ENCODE results near the gene SEC11A. TPM values are rescaled to one million over a fixed set of nuclear protein-coding genes. Genes with fewer than 3 reads are reported as not detected.
"Not testable (repeated sequence)": the region's sequence is repeated elsewhere in the genome, so short reads cannot be mapped to it uniquely, and the experiment has no call there.

SEC11A gene
- polyA plus RNA-seq, 2 donors: 67.3 to 74.6 TPM

GRCh38 chr15:84649706-84650105 lies 66.2 kb downstream of the SEC11A start:
- Histone ChIP-seq H3K27ac (ENCODE audit: low read depth in 2 of 2, low read length in 1 of 2) (no peak overlapping the region), H3K27me3 (ENCODE audit: control insufficient read depth in 1 of 2, insufficient read depth in 2 of 2, low read length in 2 of 2) (no peaks in the 10 kb centered on the region), H3K9me3 (ENCODE audit: control insufficient read depth in 2 of 2, insufficient read depth in 1 of 2, low read depth in 1 of 2, low read length in 1 of 2) (no peaks in the 10 kb centered on the region), H3K4me1 (ENCODE audit: control insufficient read depth in 2 of 2, insufficient read depth in 2 of 2, low read length in 1 of 2) (peaks cover 0 to 11% of the 10 kb centered on the region in 2 donors), H3K4me3 (ENCODE audit: low read depth in 1 of 2, low read length in 2 of 2) (no peak overlapping the region), H3K36me3 (ENCODE audit: control insufficient read depth in 2 of 2, insufficient read depth in 2 of 2, low read length in 1 of 2) (peaks cover 13 to 37% of the 10 kb centered on the region in 2 donors)
- 74 to 86% methylated on average over 2 of the region's 2 CpGs for whole genome bisulfite sequencing, 2 donors

GRCh38 chr15:84648539-84648938 lies 67.4 kb downstream of the SEC11A start:
- H3K4me3 ChIP-seq (ENCODE audit: low read depth in 1 of 2, low read length in 2 of 2): no peak overlapping the region
- H3K27me3 ChIP-seq (ENCODE audit: control insufficient read depth in 1 of 2, insufficient read depth in 2 of 2, low read length in 2 of 2): no peaks in the 10 kb centered on the region
- peaks cover 13 to 37% of the 10 kb centered on the region in 2 donors for H3K36me3 ChIP-seq (ENCODE audit: control insufficient read depth in 2 of 2, insufficient read depth in 2 of 2, low read length in 1 of 2)
- no peaks in the 10 kb centered on the region for H3K9me3 ChIP-seq (ENCODE audit: control insufficient read depth in 2 of 2, insufficient read depth in 1 of 2, low read depth in 1 of 2, low read length in 1 of 2)
- 59 to 79% methylated on average over 3 of the region's 3 CpGs for WGBS, 2 donors
- H3K4me1 ChIP-seq (ENCODE audit: control insufficient read depth in 2 of 2, insufficient read depth in 2 of 2, low read length in 1 of 2): peaks cover 0 to 7% of the 10 kb centered on the region in 2 donors
- H3K27ac ChIP-seq (ENCODE audit: low read depth in 2 of 2, low read length in 1 of 2): no peak overlapping the region

- Histone ChIP-seq H3K27me3 (ENCODE audit: control insufficient read depth in 1 of 2, insufficient read depth in 2 of 2, low read length in 2 of 2) (no peaks in the 10 kb centered on the region), H3K4me3 (ENCODE audit: low read depth in 1 of 2, low read length in 2 of 2) (no peak overlapping the region), H3K4me1 (ENCODE audit: control insufficient read depth in 2 of 2, insufficient read depth in 2 of 2, low read length in 1 of 2) (peaks cover 0 to 3% of the 10 kb centered on the region in 2 donors), H3K36me3 (ENCODE audit: control insufficient read depth in 2 of 2, insufficient read depth in 2 of 2, low read length in 1 of 2) (peaks cover 13 to 42% of the 10 kb centered on the region in 2 donors), H3K9me3 (ENCODE audit: control insufficient read depth in 2 of 2, insufficient read depth in 1 of 2, low read depth in 1 of 2, low read length in 1 of 2) (no peaks in the 10 kb centered on the region), H3K27ac (ENCODE audit: low read depth in 2 of 2, low read length in 1 of 2) (no peak overlapping the region)
These were observed 68.2 kb downstream of the SEC11A start for GRCh38 chr15:84647726-84648125.

DNA sequence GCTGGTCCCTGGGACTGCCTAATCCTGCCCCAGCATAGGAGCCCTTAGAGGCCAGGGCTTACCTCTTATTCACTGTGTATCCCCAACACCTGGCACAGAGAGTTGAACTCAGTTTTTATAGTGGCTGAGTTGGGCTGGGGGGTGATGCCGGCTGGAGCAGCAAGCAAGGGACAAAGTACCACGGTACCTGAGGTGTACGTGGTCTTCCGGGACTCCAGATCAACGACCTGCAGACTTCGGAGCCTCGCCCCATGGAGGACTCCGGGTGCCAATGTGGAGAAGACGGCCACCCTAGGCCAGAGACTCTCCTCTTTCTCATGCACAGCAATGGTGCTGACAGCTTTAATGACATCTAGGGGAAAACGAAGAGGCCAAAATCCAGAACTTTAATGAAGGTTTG lies 69.9 kb downstream of the SEC11A start:
- Histone ChIP-seq H3K4me1 (ENCODE audit: control insufficient read depth in 2 of 2, insufficient read depth in 2 of 2, low read length in 1 of 2) (no peaks in the 10 kb centered on the region), H3K27ac (ENCODE audit: low read depth in 2 of 2, low read length in 1 of 2) (no peak overlapping the region), H3K9me3 (ENCODE audit: control insufficient read depth in 2 of 2, insufficient read depth in 1 of 2, low read depth in 1 of 2, low read length in 1 of 2) (no peaks in the 10 kb centered on the region), H3K36me3 (ENCODE audit: control insufficient read depth in 2 of 2, insufficient read depth in 2 of 2, low read length in 1 of 2) (peaks cover 13 to 41% of the 10 kb centered on the region in 2 donors), H3K4me3 (ENCODE audit: low read depth in 1 of 2, low read length in 2 of 2) (no peak overlapping the region), H3K27me3 (ENCODE audit: control insufficient read depth in 1 of 2, insufficient read depth in 2 of 2, low read length in 2 of 2) (no peaks in the 10 kb centered on the region)
- WGBS, 2 donors: 89 to 90% methylated on average over 10 of the region's 10 CpGs

DNA sequence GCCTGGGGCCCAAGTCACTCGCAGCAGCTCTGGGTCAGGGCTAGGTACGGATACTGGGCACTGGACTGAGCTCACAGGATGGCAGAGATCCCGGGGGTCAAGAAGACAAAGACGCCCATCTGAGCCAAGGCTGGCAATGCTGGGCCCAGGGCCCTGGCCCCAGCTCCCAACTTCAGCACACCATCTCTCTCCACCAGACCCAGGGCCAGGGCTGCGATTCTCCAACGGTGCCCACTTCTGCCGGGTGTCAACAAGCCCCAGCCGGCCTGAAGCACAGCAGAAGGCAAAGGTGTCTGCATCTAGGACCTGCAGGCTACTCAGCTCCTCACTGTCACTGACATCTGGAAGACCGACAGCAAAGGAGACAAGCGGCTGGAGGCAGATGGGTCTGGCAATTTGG lies 70.4 kb downstream of the SEC11A start:
- Histone ChIP-seq H3K27me3 (ENCODE audit: control insufficient read depth in 1 of 2, insufficient read depth in 2 of 2, low read length in 2 of 2) (no peaks in the 10 kb centered on the region), H3K9me3 (ENCODE audit: control insufficient read depth in 2 of 2, insufficient read depth in 1 of 2, low read depth in 1 of 2, low read length in 1 of 2) (no peaks in the 10 kb centered on the region), H3K27ac (ENCODE audit: low read depth in 2 of 2, low read length in 1 of 2) (no peak overlapping the region), H3K4me1 (ENCODE audit: control insufficient read depth in 2 of 2, insufficient read depth in 2 of 2, low read length in 1 of 2) (no peaks in the 10 kb centered on the region), H3K4me3 (ENCODE audit: low read depth in 1 of 2, low read length in 2 of 2) (no peak overlapping the region), H3K36me3 (ENCODE audit: control insufficient read depth in 2 of 2, insufficient read depth in 2 of 2, low read length in 1 of 2) (peaks cover 13 to 41% of the 10 kb centered on the region in 2 donors)
- WGBS, 2 donors: 94 to 95% methylated on average over 10 of the region's 10 CpGs

DNA sequence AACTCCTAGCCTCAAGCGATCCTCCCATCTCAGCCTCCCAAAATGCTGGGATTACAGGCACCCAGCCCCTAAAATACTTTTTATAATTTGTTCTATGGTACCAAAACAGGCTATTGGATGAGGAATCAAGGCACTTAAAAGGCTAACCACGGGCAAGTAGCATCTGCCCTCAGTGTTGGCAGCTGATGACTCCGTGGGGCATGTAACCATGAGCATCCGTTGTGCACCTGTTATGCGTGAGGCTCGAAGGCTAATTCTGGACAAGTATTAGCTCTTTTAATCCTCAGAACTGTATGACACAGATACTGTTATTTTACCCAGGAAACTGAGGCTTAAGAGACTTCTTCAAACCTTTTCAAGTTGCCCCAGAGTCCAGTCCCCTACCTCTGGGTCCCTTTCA lies 72.1 kb downstream of the SEC11A start:
- no peak overlapping the region for H3K27ac ChIP-seq (ENCODE audit: low read depth in 2 of 2, low read length in 1 of 2)
- no peaks in the 10 kb centered on the region for H3K4me1 ChIP-seq (ENCODE audit: control insufficient read depth in 2 of 2, insufficient read depth in 2 of 2, low read length in 1 of 2)
- H3K27me3 ChIP-seq (ENCODE audit: control insufficient read depth in 1 of 2, insufficient read depth in 2 of 2, low read length in 2 of 2): no peaks in the 10 kb centered on the region
- WGBS, 2 donors: 89 to 92% methylated on average over 6 of the region's 6 CpGs
- H3K4me3 ChIP-seq (ENCODE audit: low read depth in 1 of 2, low read length in 2 of 2): no peak overlapping the region
- H3K9me3 ChIP-seq (ENCODE audit: control insufficient read depth in 2 of 2, insufficient read depth in 1 of 2, low read depth in 1 of 2, low read length in 1 of 2): no peaks in the 10 kb centered on the region
- peaks cover 21 to 45% of the 10 kb centered on the region in 2 donors for H3K36me3 ChIP-seq (ENCODE audit: control insufficient read depth in 2 of 2, insufficient read depth in 2 of 2, low read length in 1 of 2)

DNA sequence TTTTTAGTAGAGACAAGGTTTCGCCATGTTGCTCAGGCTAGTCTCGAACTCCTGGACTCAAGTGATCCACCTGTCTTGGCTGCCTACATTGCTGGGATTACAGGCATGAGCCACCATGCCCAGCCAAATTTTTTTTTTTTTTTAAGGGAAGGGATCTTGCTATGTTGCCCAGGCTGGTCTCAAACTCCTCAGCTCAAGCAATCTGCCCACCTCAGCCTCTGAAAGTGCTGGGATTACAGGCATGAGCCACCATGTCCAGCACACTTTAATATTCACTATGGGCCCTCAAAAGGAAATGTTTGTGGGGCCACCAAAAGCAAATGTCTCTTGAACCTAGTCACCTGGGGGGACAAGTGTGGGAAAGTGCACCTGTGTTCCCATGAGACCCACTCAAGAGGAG lies 73.3 kb downstream of the SEC11A start:
- H3K4me3 ChIP-seq (ENCODE audit: low read depth in 1 of 2, low read length in 2 of 2); H3K27me3 ChIP-seq (ENCODE audit: control insufficient read depth in 1 of 2, insufficient read depth in 2 of 2, low read length in 2 of 2); H3K4me1 ChIP-seq (ENCODE audit: control insufficient read depth in 2 of 2, insufficient read depth in 2 of 2, low read length in 1 of 2); H3K9me3 ChIP-seq (ENCODE audit: control insufficient read depth in 2 of 2, insufficient read depth in 1 of 2, low read depth in 1 of 2, low read length in 1 of 2); H3K27ac ChIP-seq (ENCODE audit: low read depth in 2 of 2, low read length in 1 of 2): not testable (repeated sequence)
- 67 to 97% methylated on average over 2 of the region's 2 CpGs for WGBS, 2 donors
- H3K36me3 ChIP-seq (ENCODE audit: control insufficient read depth in 2 of 2, insufficient read depth in 2 of 2, low read length in 1 of 2): peaks cover 18 to 34% of the 10 kb centered on the region in 2 donors

DNA sequence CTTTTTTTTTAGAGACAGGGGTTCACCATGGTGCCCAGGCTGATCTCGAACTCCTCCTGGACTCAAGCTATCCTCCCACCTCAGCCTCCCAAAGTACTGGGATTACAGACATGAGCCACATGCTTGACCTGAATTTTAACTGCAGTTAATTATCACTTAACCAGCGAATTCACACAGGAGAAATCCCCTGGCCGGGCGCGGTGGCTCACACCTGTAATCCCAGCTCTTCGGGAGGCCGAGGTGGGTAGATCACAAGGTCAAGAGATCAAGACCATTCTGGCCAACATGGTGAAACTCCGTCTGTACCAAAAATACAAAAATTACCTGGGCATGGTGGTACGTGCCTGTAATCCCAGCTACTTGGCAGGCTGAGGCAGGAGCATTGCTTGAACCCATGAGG lies 74.1 kb downstream of the SEC11A start:
- not testable (repeated sequence) for H3K27ac ChIP-seq (ENCODE audit: low read depth in 2 of 2, low read length in 1 of 2); H3K9me3 ChIP-seq (ENCODE audit: control insufficient read depth in 2 of 2, insufficient read depth in 1 of 2, low read depth in 1 of 2, low read length in 1 of 2); H3K27me3 ChIP-seq (ENCODE audit: control insufficient read depth in 1 of 2, insufficient read depth in 2 of 2, low read length in 2 of 2); H3K4me3 ChIP-seq (ENCODE audit: low read depth in 1 of 2, low read length in 2 of 2); H3K4me1 ChIP-seq (ENCODE audit: control insufficient read depth in 2 of 2, insufficient read depth in 2 of 2, low read length in 1 of 2)
- peaks cover 18 to 27% of the 10 kb centered on the region in 2 donors for H3K36me3 ChIP-seq (ENCODE audit: control insufficient read depth in 2 of 2, insufficient read depth in 2 of 2, low read length in 1 of 2)
- WGBS, 2 donors: 92 to 94% methylated on average over 9 of the region's 9 CpGs

DNA sequence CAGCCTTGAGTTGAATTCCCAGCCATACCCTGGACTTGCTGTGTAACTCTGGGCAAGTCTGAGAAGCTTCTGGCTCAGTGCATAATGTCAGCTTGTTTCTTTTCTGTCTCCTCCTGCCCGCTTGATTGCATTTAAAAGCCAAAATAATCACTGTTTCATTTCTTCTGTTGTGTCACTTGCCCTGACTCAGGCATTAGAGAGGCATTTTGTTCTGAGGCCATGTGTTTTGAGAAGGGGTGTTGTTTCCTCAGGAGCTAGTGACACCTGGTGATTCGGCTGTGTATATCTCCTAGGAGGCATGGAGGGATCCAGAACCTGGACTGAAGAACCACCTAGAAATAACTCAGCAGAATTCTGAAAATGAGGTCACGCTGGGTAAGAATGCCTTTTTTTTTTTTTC lies 77.8 kb downstream of the SEC11A start:
- Histone ChIP-seq H3K9me3 (ENCODE audit: control insufficient read depth in 2 of 2, insufficient read depth in 1 of 2, low read depth in 1 of 2, low read length in 1 of 2) (no peaks in the 10 kb centered on the region), H3K4me3 (ENCODE audit: low read depth in 1 of 2, low read length in 2 of 2) (no peak overlapping the region), H3K36me3 (ENCODE audit: control insufficient read depth in 2 of 2, insufficient read depth in 2 of 2, low read length in 1 of 2) (peaks cover 8 to 11% of the 10 kb centered on the region in 2 donors), H3K27me3 (ENCODE audit: control insufficient read depth in 1 of 2, insufficient read depth in 2 of 2, low read length in 2 of 2) (no peaks in the 10 kb centered on the region), H3K4me1 (ENCODE audit: control insufficient read depth in 2 of 2, insufficient read depth in 2 of 2, low read length in 1 of 2) (no peaks in the 10 kb centered on the region), H3K27ac (ENCODE audit: low read depth in 2 of 2, low read length in 1 of 2) (peak overlapping the region in 1 of 2 donors; percentile 17)
- WGBS, 2 donors: 58 to 61% methylated on average over 3 of the region's 3 CpGs

- Histone ChIP-seq H3K4me1 (ENCODE audit: control insufficient read depth in 2 of 2, insufficient read depth in 2 of 2, low read length in 1 of 2) (peaks cover 0 to 3% of the 10 kb centered on the region in 2 donors), H3K9me3 (ENCODE audit: control insufficient read depth in 2 of 2, insufficient read depth in 1 of 2, low read depth in 1 of 2, low read length in 1 of 2) (no peaks in the 10 kb centered on the region), H3K4me3 (ENCODE audit: low read depth in 1 of 2, low read length in 2 of 2) (peak overlapping the region; percentile 67 to 75), H3K27ac (ENCODE audit: low read depth in 2 of 2, low read length in 1 of 2) (peak overlapping the region; percentile 94 to 97), H3K36me3 (ENCODE audit: control insufficient read depth in 2 of 2, insufficient read depth in 2 of 2, low read length in 1 of 2) (no peaks in the 10 kb centered on the region), H3K27me3 (ENCODE audit: control insufficient read depth in 1 of 2, insufficient read depth in 2 of 2, low read length in 2 of 2) (no peaks in the 10 kb centered on the region)
- WGBS, 2 donors: 27 to 29% methylated on average over 23 of the region's 23 CpGs
These were observed 81.6 kb downstream of the SEC11A start for GRCh38 chr15:84634228-84634837.

Measured in esophagus (tissue), 2 donors.